GM12878 (cell line): ENCODE measurements around the gene E2F1. TPM values are rescaled to one million over a fixed set of nuclear protein-coding genes. Genes with fewer than 3 reads are reported as not detected.

ENCODE experiments used
- E4F1 ChIP-seq: fragments of 450-650 bp; IDR thresholded peaks from 2 replicates; pipeline ENCODE4 v1.6.1; 2018; ENCODE audit warnings: borderline replicate concordance, mild to moderate bottlenecking; ENCODE audit not compliant: partially characterized antibody
- GABPA ChIP-seq: IDR thresholded peaks from 2 replicates; pipeline ENCODE4 v1.6.1; 2014; ENCODE audit warnings: antibody characterized with exemption, low read depth, mild to moderate bottlenecking, inconsistent platforms
- HDAC6 ChIP-seq: fragments of 200-600 bp; sonication (generic); IDR thresholded peaks from one replicate; pipeline ENCODE4 v1.8.0; 2017; ENCODE audit warnings: antibody characterized with exemption; ENCODE audit not compliant: unreplicated experiment
- MEF2B ChIP-seq: fragments of 450-650 bp; IDR thresholded peaks from 2 replicates; pipeline ENCODE4 v1.6.1; 2018; ENCODE audit warnings: mild to moderate bottlenecking, moderate library complexity; ENCODE audit not compliant: partially characterized antibody, poor library complexity, severe bottlenecking
- MYC ChIP-seq: IDR thresholded peaks from 2 replicates; pipeline ENCODE4 v1.6.1; 2011; ENCODE audit warnings: mild to moderate bottlenecking, low read length, moderate library complexity, inconsistent platforms; ENCODE audit not compliant: insufficient read depth, insufficient replicate concordance, insufficient read length, severe bottlenecking
- RCOR1 ChIP-seq: conservative IDR thresholded peaks from 2 replicates; pipeline ENCODE4 v1.6.1; 2012; ENCODE audit warnings: low read depth, low read length, improper control_type of control experiment
- ZNF217 ChIP-seq: fragments of 450-650 bp; IDR thresholded peaks from 2 replicates; pipeline ENCODE4 v1.6.1; 2017; ENCODE audit warnings: antibody characterized with exemption, mild to moderate bottlenecking
- ZZZ3 ChIP-seq: IDR thresholded peaks from 2 replicates; pipeline ENCODE4 v1.6.1; 2011; ENCODE audit warnings: low read depth; ENCODE audit not compliant: control insufficient read depth, insufficient read length
- polyA plus RNA-seq, 11 experiments: library from polyadenylated mRNA; depleted of rRNA in 4 of 11; unstranded in 6 of 11; stranded (reverse) in 5 of 11; fragments of >200 nt; fragmentation: Nextera tagmentation in 4 of 11; fragmentation: Illumina TruSeq in 1 of 11; extraction: Ambion mirVana in 4 of 11; extraction: Trizol in 1 of 11; gene quantifications; 1 replicate in 1 of 11; 2 replicates in 10 of 11; pipeline versions ENCODE4 v1.2.1 to v1.2.3, GENCODE V29; 2011 to 2016; ENCODE audit warnings: inconsistent platforms in 2 of 11, missing spikeins in 2 of 11, low read depth in 1 of 11
- total RNA-seq, 4 experiments: library from RNA; depleted of rRNA in 3 of 4; stranded (reverse); fragments of >200 nt in 3 of 4; fragmentation: Illumina TruSeq in 1 of 4; extraction: Trizol in 1 of 4; gene quantifications; 2 replicates each; pipeline versions ENCODE4 v1.2.1 to v1.2.3, GENCODE V29; 2013 to 2021
- TF ChIP-seq, protein P1 (sequence below): fragments of 450-650 bp; IDR thresholded peaks from 2 replicates; pipeline ENCODE4 v1.6.1; 2018; ENCODE audit warnings: mild to moderate bottlenecking, low read depth, moderate library complexity; ENCODE audit not compliant: partially characterized antibody

Gene E2F1
- total and polyA plus RNA-seq, 10 of the 15 experiments (the other 5 are each of a cell fraction or from before 2014, with no cell fraction given) = 0.29 to 50.2 (median 19.7) TPM

GRCh38 chr20:33725607-33726264 lies 39.6 kb upstream of the E2F1 start (continued):
- TF ChIP-seq E4F1 = no peak
- no peak for TF ChIP-seq MYC
- no peak for TF ChIP-seq ZZZ3
- no peak for TF ChIP-seq GABPA
- no peak for TF ChIP-seq ZNF217
- TF ChIP-seq MEF2B = no peak
- TF ChIP-seq, protein P1, sequence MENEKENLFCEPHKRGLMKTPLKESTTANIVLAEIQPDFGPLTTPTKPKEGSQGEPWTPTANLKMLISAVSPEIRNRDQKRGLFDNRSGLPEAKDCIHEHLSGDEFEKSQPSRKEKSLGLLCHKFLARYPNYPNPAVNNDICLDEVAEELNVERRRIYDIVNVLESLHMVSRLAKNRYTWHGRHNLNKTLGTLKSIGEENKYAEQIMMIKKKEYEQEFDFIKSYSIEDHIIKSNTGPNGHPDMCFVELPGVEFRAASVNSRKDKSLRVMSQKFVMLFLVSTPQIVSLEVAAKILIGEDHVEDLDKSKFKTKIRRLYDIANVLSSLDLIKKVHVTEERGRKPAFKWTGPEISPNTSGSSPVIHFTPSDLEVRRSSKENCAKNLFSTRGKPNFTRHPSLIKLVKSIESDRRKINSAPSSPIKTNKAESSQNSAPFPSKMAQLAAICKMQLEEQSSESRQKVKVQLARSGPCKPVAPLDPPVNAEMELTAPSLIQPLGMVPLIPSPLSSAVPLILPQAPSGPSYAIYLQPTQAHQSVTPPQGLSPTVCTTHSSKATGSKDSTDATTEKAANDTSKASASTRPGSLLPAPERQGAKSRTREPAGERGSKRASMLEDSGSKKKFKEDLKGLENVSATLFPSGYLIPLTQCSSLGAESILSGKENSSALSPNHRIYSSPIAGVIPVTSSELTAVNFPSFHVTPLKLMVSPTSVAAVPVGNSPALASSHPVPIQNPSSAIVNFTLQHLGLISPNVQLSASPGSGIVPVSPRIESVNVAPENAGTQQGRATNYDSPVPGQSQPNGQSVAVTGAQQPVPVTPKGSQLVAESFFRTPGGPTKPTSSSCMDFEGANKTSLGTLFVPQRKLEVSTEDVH = no peak
- TF ChIP-seq RCOR1 = no peak
- TF ChIP-seq HDAC6 = no peak
